PC-9 (cell line): ENCODE data around the gene CTSH. TPM values are rescaled to one million over a fixed set of nuclear protein-coding genes. Genes with fewer than 3 reads are reported as not detected.

Experiments used
- BruUV-seq: library from RNA; stranded (reverse); fragments of 400-500 nt; replicated peaks from 2 replicates; lab custom pipeline; 2021; lab: Mats Ljungman, UMichigan
- CTCF ChIA-PET: fragments of 300-600 bp; sonication (Branson Sonifier 250); formaldehyde crosslinking; loops from one replicate; lab custom pipeline; 2022; ENCODE audit warnings: antibody characterized with exemption; lab: Charles Lee
- POLR2A ChIA-PET: fragments of 300-600 bp; sonication (Branson Sonifier 250); formaldehyde crosslinking; loops from one replicate; lab custom pipeline; 2022; ENCODE audit warnings: antibody characterized with exemption; ENCODE audit not compliant: unreplicated experiment; lab: Charles Lee
- DNase-seq, 2 experiments: peaks; one replicate each; pipeline versions ENCODE4 v3.0.0 to v3.0.0-alpha.2; 2015 to 2022; ENCODE audit warnings: mixed read lengths in 1 of 2
- H2AFZ ChIP-seq: fragments of 200-600 bp; sonication (generic); 2 replicates; pipeline ENCODE4 v1.8.1; 2017; ENCODE audit warnings: antibody characterized with exemption
- H3F3A ChIP-seq: fragments of 200-600 bp; sonication (generic); 2 replicates; pipeline ENCODE4 v1.8.1; 2017; ENCODE audit warnings: antibody characterized with exemption, mild to moderate bottlenecking, low read depth; ENCODE audit not compliant: insufficient read depth
- H3K27ac ChIP-seq: fragments of 200-600 bp; sonication (generic); 2 replicates; pipeline ENCODE4 v1.6.1; 2016; ENCODE audit warnings: mixed run types
- H3K27me3 ChIP-seq: fragments of 200-600 bp; sonication (generic); 2 replicates; pipeline ENCODE4 v1.6.1; 2016; ENCODE audit warnings: low read depth, mixed run types; ENCODE audit not compliant: insufficient read depth
- H3K36me3 ChIP-seq: fragments of 200-600 bp; sonication (generic); 2 replicates; pipeline ENCODE4 v1.6.1; 2016; ENCODE audit warnings: low read depth, mixed run types
- H3K4me1 ChIP-seq: fragments of 200-600 bp; sonication (generic); replicated peaks from 2 replicates; pipeline ENCODE4 v1.6.1; 2016; ENCODE audit warnings: mixed run types; ENCODE audit not compliant: insufficient read depth
- H3K4me2 ChIP-seq: fragments of 200-600 bp; sonication (generic); 2 replicates; pipeline ENCODE4 v1.6.1; 2017; ENCODE audit warnings: mixed run types
- H3K4me3 ChIP-seq: fragments of 200-600 bp; sonication (generic); 2 replicates; pipeline ENCODE4 v1.6.1; 2016; ENCODE audit warnings: mixed run types
- H3K79me2 ChIP-seq: fragments of 200-600 bp; sonication (generic); 2 replicates; pipeline ENCODE4 v1.6.1; 2017; ENCODE audit warnings: low read depth, mixed run types
- H3K9me2 ChIP-seq: fragments of 200-600 bp; sonication (generic); 2 replicates; pipeline ENCODE4 v1.8.1; 2017; ENCODE audit warnings: mild to moderate bottlenecking; ENCODE audit not compliant: insufficient read depth
- H3K9me3 ChIP-seq: fragments of 200-600 bp; sonication (generic); 2 replicates; pipeline ENCODE4 v1.8.1; 2016; ENCODE audit warnings: low read depth; ENCODE audit not compliant: insufficient read depth
- H4K20me1 ChIP-seq: fragments of 200-600 bp; sonication (generic); 2 replicates; pipeline ENCODE4 v1.8.1; 2017; ENCODE audit not compliant: insufficient read depth
- CTCF ChIP-seq: fragments of 200-600 bp; sonication (generic); conservative IDR thresholded peaks from 2 replicates; pipeline ENCODE4 v1.6.1; 2017; ENCODE audit warnings: mixed run types, antibody characterized with exemption, mild to moderate bottlenecking, moderate library complexity
- EZH2 ChIP-seq: fragments of 200-600 bp; sonication (generic); IDR thresholded peaks from 2 replicates; pipeline ENCODE4 v1.8.0; 2017; ENCODE audit warnings: antibody characterized with exemption, low read depth
- intact Hi-C: fragments of 100-400 bp; cut with micrococcal nuclease; formaldehyde crosslinking; loops from one replicate; pipeline ENCODE4 v1.10.0; 2022; ENCODE audit not compliant: unreplicated experiment
- total RNA-seq: library from RNA; stranded (reverse); gene quantifications from 2 replicates; pipeline ENCODE4 v1.2.3, GENCODE V29; 2021

CTSH gene
- total RNA-seq, 1 experiment from 2014 or later: 101 TPM

GRCh38 chr15:78984041-78984440 is 39.2 kb upstream of the CTSH start:
- peaks cover 17% of the 10 kb centered on the region for H3K4me1 ChIP-seq
- H3K36me3 ChIP-seq: no peaks in the 10 kb centered on the region
- H2AFZ ChIP-seq: no peak overlapping the region
- intact Hi-C loops: no loop called here
- no peaks in the 10 kb centered on the region for H3K9me2 ChIP-seq
- no peak for DNase-seq
- ChIA-PET POLR2A (no interaction called here), CTCF (interaction anchor here (0.6 kb wide), 1 partner anchor 9 kb away, joined by 4 read pairs; no protein-coding TSS in a partner anchor)
- no TSS peak for BruUV-seq
- no peaks in the 10 kb centered on the region for H3K27me3 ChIP-seq
- no peak overlapping the region for H3K4me3 ChIP-seq
- peaks cover 15% of the 10 kb centered on the region; the same call in 1 of the 2 replicates for H3F3A ChIP-seq
- no peaks in the 10 kb centered on the region for H3K9me3 ChIP-seq
- TF ChIP-seq EZH2 (no peak), CTCF (no peak)
- H3K79me2 ChIP-seq: no peaks in the 10 kb centered on the region
- no peak overlapping the region for H3K27ac ChIP-seq
- H3K4me2 ChIP-seq: no peak overlapping the region
- H4K20me1 ChIP-seq: no peaks in the 10 kb centered on the region

DNA sequence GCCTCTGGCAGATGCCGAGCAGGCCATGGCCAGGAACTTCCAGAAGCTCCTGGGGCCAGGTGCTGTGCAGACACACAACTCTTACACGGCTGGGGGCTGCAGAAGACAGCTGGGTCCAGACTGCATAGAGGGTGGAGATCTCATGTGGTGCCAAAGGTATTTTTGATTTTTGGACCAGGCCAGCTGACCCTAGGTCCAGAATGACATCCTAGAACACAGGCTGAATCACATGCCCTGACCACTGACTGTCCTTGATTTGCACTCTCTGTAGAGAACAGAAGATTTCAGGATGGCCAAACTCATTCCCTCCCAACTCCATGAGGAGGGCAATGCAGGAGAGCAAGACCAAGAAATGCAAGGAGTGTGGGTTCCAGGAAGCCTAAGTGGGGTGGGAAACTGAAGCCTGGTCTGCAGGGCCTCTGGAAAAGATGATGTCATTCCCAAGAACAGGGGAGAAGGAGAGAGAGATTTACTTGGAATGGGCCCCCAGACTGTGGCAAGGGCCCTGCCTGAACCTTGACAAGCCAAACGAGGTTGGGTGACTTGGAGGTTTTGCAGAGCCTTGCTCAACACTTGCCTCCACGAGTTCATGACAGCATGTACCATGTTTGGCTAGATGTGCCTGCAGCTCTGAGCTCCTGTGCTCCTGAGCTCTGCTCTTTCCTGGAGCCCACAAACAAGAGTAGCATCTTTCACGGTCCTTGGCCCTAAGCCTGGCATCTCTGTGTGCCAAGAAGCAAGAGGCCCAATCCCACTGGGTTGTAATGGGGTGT is 38.5 kb upstream of the CTSH start:
- no peaks in the 10 kb centered on the region for H3K9me3 ChIP-seq
- H4K20me1 ChIP-seq: no peaks in the 10 kb centered on the region
- H3K4me2 ChIP-seq: no peak overlapping the region
- H3K9me2 ChIP-seq: no peaks in the 10 kb centered on the region
- no peak overlapping the region for H2AFZ ChIP-seq
- no peak overlapping the region for H3K27ac ChIP-seq
- no peaks in the 10 kb centered on the region for H3K36me3 ChIP-seq
- BruUV-seq: no TSS peak
- H3K4me1 ChIP-seq: peaks cover 12% of the 10 kb centered on the region
- H3K4me3 ChIP-seq: no peak overlapping the region
- POLR2A ChIA-PET: no interaction called here
- H3K27me3 ChIP-seq: no peaks in the 10 kb centered on the region
- CTCF ChIA-PET: interaction anchor here (0.6 kb wide), 1 partner anchor 8 kb away, joined by 4 read pairs; no protein-coding TSS in a partner anchor
- 0 out of 2 replicates have a peak, but pooled peaks cover 11% of the 10 kb centered on the region for H3F3A ChIP-seq
- TF ChIP-seq EZH2 (no peak), CTCF (no peak)
- DNase-seq: no peak
- no peaks in the 10 kb centered on the region for H3K79me2 ChIP-seq
- intact Hi-C loops: no loop called here

- ChIA-PET CTCF (no interaction called here), POLR2A (no interaction called here)
- no TSS peak for BruUV-seq
- Histone ChIP-seq H4K20me1 (no peaks in the 10 kb centered on the region), H3K4me3 (no peak overlapping the region), H3K79me2 (no peaks in the 10 kb centered on the region), H3K27me3 (no peaks in the 10 kb centered on the region), H3K36me3 (no peaks in the 10 kb centered on the region), H3K27ac (no peak overlapping the region), H3K9me2 (no peaks in the 10 kb centered on the region), H3K4me1 (peaks cover 6% of the 10 kb centered on the region), H3K4me2 (no peak overlapping the region), H3F3A (0 out of 2 replicates have a peak, but pooled peaks cover 5% of the 10 kb centered on the region), H2AFZ (no peak overlapping the region), H3K9me3 (no peaks in the 10 kb centered on the region)
- DNase-seq: no peak
- intact Hi-C loops: no loop called here
- TF ChIP-seq EZH2 (no peak), CTCF (no peak)
Measured at GRCh38 chr15:78982736-78983135, 37.9 kb upstream of the CTSH start.
